ENCODE results near the gene AMDHD1.

AMDHD1 gene, protein sequence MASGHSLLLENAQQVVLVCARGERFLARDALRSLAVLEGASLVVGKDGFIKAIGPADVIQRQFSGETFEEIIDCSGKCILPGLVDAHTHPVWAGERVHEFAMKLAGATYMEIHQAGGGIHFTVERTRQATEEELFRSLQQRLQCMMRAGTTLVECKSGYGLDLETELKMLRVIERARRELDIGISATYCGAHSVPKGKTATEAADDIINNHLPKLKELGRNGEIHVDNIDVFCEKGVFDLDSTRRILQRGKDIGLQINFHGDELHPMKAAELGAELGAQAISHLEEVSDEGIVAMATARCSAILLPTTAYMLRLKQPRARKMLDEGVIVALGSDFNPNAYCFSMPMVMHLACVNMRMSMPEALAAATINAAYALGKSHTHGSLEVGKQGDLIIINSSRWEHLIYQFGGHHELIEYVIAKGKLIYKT

GRCh38 chr12:95943330-95943842 is at the start of gene AMDHD1:
Gene AMDHD1 (plus strand): TSS chr12:95943331. CDS start chr12:95943399, 68 bp downstream.
- peak; percentile 81 for DNase-seq (ENCODE audit: low spot score)

DNA sequence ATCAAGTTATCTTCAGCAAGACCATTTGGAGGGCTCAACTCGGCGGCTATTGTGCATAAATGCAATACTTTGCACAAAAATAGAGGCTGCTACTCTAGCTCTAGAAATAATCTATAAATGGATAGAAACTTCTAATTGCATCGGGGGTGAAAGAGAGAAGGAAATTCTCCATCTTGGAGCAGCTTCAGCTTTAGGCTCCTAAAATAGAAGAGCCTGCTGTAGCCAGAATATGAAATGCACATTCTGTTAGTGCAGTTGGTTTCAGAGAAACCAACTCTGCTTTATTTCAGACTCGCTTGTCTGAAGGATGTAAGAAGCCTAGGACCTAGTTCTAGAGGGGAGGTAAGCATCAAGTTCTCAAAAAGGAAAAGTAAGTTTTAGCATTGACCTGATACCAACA is 46.3 kb upstream of the AMDHD1 start:
- DNase-seq (ENCODE audit: low spot score) = no peak

- DNase-seq (ENCODE audit: low spot score) = no peak
These were observed 45.0 kb upstream of the AMDHD1 start for GRCh38 chr12:95898081-95898480.

GRCh38 chr12:95908573-95908972 is 34.6 kb upstream of the AMDHD1 start:
- DNase-seq (ENCODE audit: low spot score) = no peak

- DNase-seq (ENCODE audit: low spot score) = no peak
These were observed 33.3 kb upstream of the AMDHD1 start for GRCh38 chr12:95909871-95910270.

GRCh38 chr12:95918194-95918993 is 24.7 kb upstream of the AMDHD1 start:
- DNase-seq (ENCODE audit: low spot score) = peak; percentile 69

DNA sequence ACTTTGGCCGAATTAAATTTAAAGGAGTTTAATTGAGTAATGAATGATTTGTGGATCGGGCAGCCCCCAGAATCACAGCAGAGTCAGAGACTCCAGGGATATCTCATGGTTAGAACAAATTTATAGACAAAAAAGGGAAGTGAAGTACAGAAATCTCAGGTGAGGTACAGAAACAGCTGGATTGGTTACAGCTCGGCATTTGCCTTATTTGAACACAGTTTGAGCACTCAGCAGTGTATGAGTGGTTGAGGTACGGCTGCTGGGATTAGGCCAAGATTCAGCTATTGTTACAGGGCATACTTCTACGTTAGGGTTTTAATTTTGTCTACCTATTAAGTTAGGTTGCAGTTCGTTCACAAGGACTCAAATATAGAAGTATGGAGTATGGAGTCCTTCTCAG is 24.0 kb upstream of the AMDHD1 start:
- no peak for DNase-seq (ENCODE audit: low spot score)

- DNase-seq (ENCODE audit: low spot score) = no peak
These were observed 20.9 kb upstream of the AMDHD1 start for GRCh38 chr12:95922231-95922630.

DNA sequence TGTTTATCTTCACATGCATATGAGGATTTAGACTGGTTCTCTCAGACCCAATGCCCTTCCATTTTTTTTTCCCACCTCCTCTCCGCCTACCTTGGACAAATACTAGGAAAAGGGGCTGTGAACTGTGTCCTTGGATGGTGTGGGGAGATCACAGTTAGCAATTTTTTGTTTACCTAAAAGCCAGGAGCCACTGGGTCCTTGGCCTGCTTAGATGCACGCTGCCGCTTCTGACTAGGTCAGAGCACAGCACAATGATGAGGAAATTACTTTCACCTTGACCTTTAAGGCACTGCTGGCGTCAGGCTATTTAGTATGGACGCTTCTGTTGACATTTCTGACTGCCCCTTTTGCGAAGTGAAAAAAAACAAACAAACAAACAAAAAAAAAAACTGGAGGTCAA is 2.6 kb upstream of the AMDHD1 start:
- DNase-seq (ENCODE audit: low spot score) = no peak

DNA sequence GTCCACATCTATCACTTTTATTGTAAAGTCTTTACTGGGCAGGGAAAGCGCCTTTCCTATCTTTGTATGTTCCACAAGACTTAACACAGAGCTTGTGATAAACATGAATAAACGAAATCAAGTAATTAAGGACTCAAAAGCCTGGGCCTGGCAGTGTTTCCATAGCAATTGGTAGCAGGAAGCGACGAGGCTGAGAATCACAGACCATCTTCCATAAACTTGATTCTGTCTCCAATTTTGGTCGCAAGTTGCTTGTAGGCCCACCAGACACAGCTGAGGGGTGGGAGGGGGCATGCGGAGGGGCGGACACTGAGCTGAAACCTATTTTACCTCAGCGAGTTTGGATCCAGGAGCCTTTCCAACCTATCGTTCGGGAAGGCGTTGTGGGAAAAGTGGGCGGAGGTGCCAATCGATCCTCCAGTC is 1.0 kb upstream of the AMDHD1 start:
- no peak for DNase-seq (ENCODE audit: low spot score)

GRCh38 chr12:95942524-95943329 is 404 bp upstream of the AMDHD1 start, which contains the start of gene CCDC38:
Gene CCDC38 (minus strand): TSS chr12:95942614. CDS start chr12:95936509, 6,105 bp downstream.
- peak; percentile 67 for DNase-seq (ENCODE audit: low spot score)

DNA sequence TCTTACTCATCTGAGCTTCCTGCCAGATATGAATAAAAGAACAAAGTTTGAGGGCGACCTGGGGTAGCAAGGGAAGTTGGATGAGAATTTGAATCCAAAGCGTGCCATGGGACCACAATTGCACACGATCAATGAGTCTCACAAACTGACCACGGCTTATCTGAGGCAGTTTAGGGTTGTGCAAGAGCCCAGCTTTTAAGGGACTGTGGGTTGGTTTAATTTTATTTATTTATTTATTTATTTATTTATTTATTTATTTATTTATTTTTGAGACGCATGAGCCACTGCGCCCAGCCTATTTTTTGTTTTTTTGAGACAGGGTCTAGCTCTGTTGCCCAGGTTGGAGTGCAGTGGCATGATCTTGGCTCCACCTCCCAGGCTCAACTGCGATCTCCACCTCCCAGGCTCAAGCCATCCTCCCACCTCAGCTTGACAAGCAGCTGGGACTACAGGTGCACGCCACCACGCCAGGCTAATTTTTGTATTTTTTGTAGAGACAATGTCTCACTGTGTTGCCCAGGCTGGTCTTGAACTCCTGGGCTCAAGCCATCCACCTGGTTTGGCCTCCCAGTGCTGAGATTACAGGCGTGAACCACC is 1.1 kb downstream of the AMDHD1 start:
- no peak for DNase-seq (ENCODE audit: low spot score)

- no peak for DNase-seq (ENCODE audit: low spot score)
These were observed 6.5 kb downstream of the AMDHD1 start for GRCh38 chr12:95949477-95950206.

GRCh38 chr12:95951515-95951914 is 8.4 kb downstream of the AMDHD1 start:
- DNase-seq (ENCODE audit: low spot score) = no peak

DNA sequence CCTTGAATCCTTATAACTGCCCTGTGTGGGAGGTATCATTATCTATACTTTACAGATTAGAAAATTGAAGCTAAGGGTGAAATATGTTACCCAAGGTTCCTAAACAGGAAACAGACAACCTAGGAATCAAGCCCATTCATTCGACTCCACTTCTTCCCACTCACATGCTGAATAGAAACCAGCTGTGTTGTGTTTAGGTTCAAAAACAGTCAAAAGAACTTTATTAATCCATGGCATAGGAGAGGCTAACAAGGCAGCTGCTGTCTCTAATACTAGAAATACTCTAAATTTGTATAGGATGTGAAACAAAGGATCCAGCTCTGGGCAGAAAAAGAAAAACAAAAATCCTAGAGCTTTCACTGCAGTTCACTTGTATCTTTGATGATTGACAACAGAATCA is 9.9 kb downstream of the AMDHD1 start:
- no peak for DNase-seq (ENCODE audit: low spot score)

GRCh38 chr12:95955549-95956159 is 12.5 kb downstream of the AMDHD1 start:
- DNase-seq (ENCODE audit: low spot score) = no peak

- no peak for DNase-seq (ENCODE audit: low spot score)
These were observed 13.5 kb downstream of the AMDHD1 start for GRCh38 chr12:95956557-95957145.

GRCh38 chr12:95959107-95959506 is 16.0 kb downstream of the AMDHD1 start:
- DNase-seq (ENCODE audit: low spot score) = no peak

DNA sequence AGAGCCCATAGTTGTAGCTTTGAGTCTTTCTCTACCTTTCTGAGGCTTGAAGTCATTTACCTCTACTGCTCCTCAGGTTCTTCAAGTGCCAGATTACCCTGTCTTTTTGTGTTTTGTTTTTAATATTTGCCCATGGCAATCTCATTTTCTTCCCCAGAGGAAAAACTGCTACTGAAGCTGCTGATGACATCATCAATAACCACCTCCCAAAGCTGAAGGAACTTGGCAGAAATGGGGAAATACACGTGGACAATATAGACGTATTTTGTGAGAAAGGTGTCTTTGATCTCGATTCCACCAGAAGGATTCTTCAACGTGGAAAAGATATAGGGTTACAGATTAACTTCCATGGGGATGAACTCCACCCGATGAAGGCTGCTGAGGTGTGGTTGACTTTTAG is 17.1 kb downstream of the AMDHD1 start:
- DNase-seq (ENCODE audit: low spot score) = no peak

DNA sequence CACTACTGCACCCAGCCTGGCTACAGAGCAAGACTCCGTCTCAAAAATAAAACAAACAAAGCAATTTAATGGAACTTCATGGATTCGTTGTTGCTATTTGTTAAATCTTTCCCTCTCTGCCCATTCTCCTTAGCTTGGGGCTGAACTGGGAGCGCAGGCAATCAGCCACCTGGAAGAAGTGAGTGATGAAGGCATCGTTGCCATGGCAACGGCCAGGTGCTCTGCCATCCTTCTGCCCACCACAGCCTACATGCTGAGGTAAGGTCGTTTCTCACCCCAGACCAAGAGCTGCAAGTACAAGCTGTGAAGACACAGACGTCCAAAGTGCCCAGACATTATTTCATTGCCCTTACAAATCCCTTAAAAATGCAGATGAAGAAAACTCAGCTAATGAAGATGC is 19.1 kb downstream of the AMDHD1 start:
- no peak for DNase-seq (ENCODE audit: low spot score)

Data from D341Med (cell line).